Stimulated activated CD8-positive, alpha-beta memory T cell treated with anti-CD3 and anti-CD28 coated beads, Interleukin-12 subunit alpha, Interleukin-12 subunit beta, amount 100 ng/mL, for 1 hour (primary cell): ENCODE results near the gene SARDH.
"Not testable (repeated sequence)": the region's sequence is repeated elsewhere in the genome, so short reads cannot be mapped to it uniquely, and the experiment has no call there.

Source experiments
- DNase-seq: peaks from one replicate; pipeline ENCODE4 v3.0.0-alpha.2; 2020; ENCODE audit warnings: low read depth

Gene SARDH

DNA sequence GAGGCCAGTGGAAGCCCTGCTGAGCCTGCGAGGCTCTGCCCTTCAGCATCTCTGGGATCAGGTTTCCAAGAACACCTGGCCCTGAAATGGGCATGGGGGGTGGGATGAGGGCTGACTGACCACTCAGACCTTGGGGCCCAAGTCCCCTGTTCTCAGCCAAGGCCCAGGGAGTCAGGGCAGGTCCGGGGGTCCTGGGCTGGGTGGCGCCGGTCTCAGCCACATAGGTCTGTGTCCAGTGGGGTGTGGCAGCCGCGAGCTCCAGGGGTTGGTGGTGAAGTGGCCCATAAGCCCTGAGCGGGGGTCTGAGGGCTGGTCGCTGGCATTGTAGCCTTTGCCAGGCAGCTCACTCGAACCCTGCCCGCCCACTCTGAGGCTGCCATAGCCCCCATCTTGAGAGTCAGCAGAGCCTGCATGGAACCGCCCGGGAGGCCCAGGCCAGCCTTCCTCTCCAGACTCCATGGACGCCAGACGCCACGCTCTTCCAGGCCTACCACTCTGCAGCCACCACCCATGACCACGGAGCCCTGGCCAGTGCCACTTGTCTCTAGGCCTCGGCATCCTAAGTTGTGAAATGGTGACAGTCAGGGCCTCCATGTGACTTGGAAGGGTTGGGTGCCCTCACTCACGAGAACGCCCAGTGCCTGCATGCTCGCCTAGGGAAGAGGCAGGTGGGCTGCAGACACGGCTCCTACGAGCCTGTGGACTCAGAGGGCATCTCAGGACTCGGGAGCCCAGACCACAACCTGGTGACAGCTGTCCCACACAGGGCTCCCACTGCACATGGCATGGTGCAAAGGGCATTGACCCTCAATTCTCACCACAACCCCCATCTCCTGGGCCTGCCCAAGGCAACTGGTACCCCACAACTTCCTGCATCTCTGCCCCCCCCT, 108.7 kb downstream of the SARDH start:
- no peak for DNase-seq

DNA sequence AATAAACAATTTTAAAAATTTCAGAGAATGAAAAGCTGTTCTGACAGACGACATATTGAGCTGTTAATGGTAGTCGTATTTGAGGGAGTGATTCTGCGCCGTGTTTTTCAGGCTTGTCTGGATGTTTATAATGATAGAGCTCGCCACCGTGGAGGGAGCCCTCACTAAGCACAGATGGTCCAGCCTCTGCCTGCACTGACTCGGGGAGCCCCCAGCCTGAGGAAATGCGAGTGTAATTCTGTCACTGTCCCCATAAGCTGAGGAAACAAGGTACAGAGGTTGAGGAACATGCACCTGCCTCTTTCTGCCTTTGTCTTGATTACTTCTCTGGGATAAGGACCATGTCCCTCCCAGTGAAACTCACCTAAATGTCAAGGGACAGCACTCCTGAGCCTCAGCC, 109.4 kb downstream of the SARDH start:
- DNase-seq, result no peak

- DNase-seq, result no peak
Measured at GRCh38 chr9:133627341-133627740, 110.8 kb downstream of the SARDH start.

GRCh38 chr9:133626008-133626407, 112.1 kb downstream of the SARDH start:
- not testable (repeated sequence) for DNase-seq

GRCh38 chr9:133622555-133622954, 115.6 kb downstream of the SARDH start:
- DNase-seq, result no peak

DNA sequence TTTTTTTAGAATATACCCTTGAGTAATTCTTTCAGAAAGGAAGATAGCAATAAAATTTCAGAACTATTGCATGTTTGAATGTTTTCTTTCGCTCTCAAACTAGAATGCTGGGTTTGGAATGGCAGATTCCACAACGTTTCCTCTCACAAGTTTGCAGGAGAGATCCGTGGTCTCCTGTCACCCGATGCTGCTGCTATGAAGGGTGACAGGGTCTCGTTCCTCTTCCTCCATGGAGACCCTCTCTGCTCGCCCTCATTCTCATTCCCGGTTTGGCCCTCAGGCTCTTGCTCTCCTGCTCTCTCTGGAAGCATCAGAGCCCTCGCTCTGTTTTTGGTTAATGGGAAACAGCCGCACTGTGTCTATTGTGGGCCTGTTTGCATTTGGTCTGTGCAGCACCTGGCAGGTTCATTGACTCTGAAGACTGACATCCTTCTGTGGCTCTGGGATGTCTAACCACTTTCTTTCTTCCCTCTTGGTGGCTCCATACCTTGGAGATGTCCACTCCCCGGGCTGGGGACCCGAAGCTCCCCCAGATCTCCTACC, 116.4 kb downstream of the SARDH start:
- no peak for DNase-seq

- DNase-seq, result peak; percentile 36
Measured at GRCh38 chr9:133619791-133620190, 118.4 kb downstream of the SARDH start.

DNA sequence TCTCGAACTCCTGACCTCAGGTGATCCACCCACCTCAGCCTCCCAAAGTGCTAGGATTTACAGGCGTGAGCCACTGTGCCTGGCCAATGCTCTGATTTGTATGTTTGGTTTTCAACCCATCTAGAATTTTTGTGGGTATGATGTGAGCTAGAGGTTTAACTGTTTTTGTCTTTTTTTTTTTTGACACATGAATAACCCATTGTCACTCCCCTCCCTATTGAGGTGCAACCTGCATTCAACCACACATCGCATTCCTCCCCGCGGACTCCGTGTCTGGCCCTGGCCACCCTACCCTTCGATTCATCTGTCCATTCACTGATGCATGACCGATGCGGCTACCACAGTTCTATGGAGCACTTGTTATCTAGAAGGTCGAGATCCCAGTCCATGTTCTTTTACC, 119.4 kb downstream of the SARDH start:
- DNase-seq, result no peak

DNA sequence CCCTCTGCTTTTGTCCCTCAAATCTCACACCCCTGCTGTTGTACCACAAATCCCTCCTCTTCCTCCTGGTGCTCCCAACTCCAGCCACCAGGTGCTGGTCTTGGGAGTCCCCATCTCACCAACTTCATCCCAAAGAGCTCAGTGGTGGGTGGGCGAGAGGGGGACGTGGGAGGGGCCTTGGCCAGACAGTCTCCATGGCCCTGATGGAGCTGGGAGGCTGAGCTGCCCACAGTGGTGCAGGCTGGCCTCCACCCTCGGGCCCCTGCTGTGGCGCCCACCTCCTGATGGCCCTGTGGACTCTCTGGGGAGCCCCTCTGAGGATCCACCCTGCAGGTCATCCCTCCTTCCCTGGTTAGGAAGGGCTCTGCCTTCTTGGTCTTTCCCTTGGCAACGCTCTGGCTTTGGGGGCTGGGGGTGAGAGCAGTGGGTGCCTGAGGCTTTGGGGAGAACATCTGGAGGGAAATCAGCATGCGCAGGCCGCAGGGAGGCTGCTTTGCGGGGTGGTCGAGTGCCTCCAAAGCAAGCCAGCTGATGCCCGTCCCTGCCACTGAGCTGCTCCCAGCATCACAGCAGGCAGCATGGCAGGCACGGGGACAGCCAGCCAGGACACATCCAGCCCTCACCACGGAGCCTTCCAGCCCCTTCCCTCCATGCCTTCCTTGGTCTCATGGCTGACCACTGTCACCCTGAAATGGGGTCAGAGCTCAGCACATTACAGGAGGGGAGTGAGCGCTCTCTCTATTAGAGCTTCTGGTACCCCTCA, 121.3 kb downstream of the SARDH start:
- no peak for DNase-seq

- DNase-seq, result no peak
Measured at GRCh38 chr9:133615606-133616188, 122.5 kb downstream of the SARDH start.

GRCh38 chr9:133615186-133615585, 123.0 kb downstream of the SARDH start:
- no peak for DNase-seq

DNA sequence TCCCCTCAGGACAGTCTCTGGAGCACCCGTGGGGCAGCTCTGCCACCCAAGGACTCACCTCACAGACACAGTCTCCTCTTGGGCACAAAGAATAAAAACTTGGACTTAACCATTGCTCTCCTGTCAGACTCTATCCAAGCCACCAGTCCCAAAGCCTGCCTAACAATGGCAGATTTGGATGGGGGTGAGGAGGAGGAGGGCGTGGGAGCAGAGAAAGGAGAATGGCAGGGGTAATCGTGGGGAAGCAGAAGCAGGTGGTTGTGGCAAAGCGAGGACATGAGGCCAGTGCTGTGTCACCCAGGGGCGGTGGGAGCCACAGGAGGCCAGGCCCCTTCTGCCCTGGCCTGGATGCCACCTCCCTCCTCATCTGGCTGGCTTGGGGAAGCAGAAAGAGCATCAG, 123.5 kb downstream of the SARDH start:
- DNase-seq, result no peak

DNA sequence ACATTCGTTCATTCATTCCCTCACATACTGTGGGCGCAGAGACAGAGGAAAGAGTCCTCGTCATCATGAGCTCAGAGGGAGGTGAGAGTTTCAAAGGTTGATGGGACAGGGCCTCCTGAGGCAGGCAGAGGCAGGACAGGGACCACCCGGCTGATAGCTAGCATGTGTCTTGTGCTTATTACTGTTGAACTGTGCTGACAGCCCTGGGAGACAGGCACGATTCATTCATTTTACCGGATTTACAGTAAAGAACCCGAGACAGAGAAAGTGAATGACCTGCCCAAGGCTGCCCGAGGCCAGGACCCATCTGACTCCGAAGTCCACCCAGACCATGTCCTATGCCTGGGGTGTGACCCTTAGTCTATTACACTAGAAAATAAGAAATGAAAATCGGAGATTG, 124.1 kb downstream of the SARDH start:
- no peak for DNase-seq
